Heart left ventricle (tissue), 16 donors: ENCODE measurements around the gene POLD4. TPM values are rescaled to one million over a fixed set of nuclear protein-coding genes. Genes with fewer than 3 reads are reported as not detected.

Experiments used
- ATAC-seq, 4 donors: fragments of 200-7000 bp; cut with Tn5 transposase; one replicate each; pipeline ENCODE4 v1.9.1; 2020 to 2022; ENCODE audit warnings: moderate library complexity in 4 of 4, mild to moderate bottlenecking in 3 of 4, moderate number of reproducible peaks in 1 of 4
- DNase-seq, 5 donors: peaks; one replicate each; pipeline ENCODE4 v3.0.0-alpha.2; 2020
- H3K27ac ChIP-seq, 12 donors: fragments of 200-600 bp; sonication (generic) in 4 of 12; one replicate each; pipeline versions ENCODE4 v1.5.0 to v1.8.0; 2016 to 2022; ENCODE audit warnings: mild to moderate bottlenecking in 2 of 12
- H3K27me3 ChIP-seq, 9 donors: fragments of 200-600 bp; sonication (generic) in 2 of 9; one replicate each; pipeline versions ENCODE4 v1.5.1 to v1.8.0; 2016 to 2022; ENCODE audit warnings: mild to moderate bottlenecking in 3 of 9
- H3K36me3 ChIP-seq, 9 donors: fragments of 200-600 bp; sonication (generic) in 2 of 9; one replicate each; pipeline versions ENCODE4 v1.5.0 to v1.8.0; 2018 to 2022; ENCODE audit warnings: mild to moderate bottlenecking in 2 of 9
- H3K4me1 ChIP-seq, 12 donors: fragments of 200-600 bp; sonication (generic) in 4 of 12; one replicate each; pipeline versions ENCODE4 v1.5.0 to v1.8.0; 2016 to 2022; ENCODE audit warnings: mild to moderate bottlenecking in 3 of 12
- H3K4me3 ChIP-seq, 12 donors: fragments of 200-600 bp; sonication (generic) in 4 of 12; one replicate each; pipeline versions ENCODE4 v1.5.0 to v1.8.0; 2017 to 2022; ENCODE audit warnings: mild to moderate bottlenecking in 9 of 12, moderate library complexity in 4 of 12
- H3K9me3 ChIP-seq, 12 donors: fragments of 200-600 bp; sonication (generic) in 4 of 12; one replicate each; pipeline versions ENCODE4 v1.5.0 to v1.8.0; 2016 to 2022; ENCODE audit warnings: mild to moderate bottlenecking in 1 of 12
- CTCF ChIP-seq, 12 donors: fragments of 200-600 bp; sonication (generic) in 4 of 12; IDR thresholded peaks; one replicate each; pipeline versions ENCODE4 v1.5.0 to v1.8.0; 2018 to 2022; ENCODE audit warnings: antibody characterized with exemption in 12 of 12, mild to moderate bottlenecking in 5 of 12
- POLR2A ChIP-seq, 2 donors: fragments of 450-650 bp; IDR thresholded peaks; one replicate each; pipeline ENCODE4 v1.6.1; 2017; ENCODE audit warnings: antibody characterized with exemption in 2 of 2, mild to moderate bottlenecking in 2 of 2, moderate library complexity in 2 of 2
- WGBS, 4 donors: extraction: QIAGEN DNeasy Blood & Tissue Kit in 2 of 4; methylation state at CpG; one replicate each; pipeline versions ENCODE4 v1.1.5 to v1.1.7; 2013 to 2018; 5-methylcytosine and 5-hydroxymethylcytosine counted together
- intact Hi-C, 10 donors: fragments of 100-400 bp; cut with DNase I; formaldehyde crosslinking; loops; one replicate each; pipeline versions ENCODE4 v1.11.1 to v1.14.2; 2022
- polyA plus RNA-seq, 2 donors: library from polyadenylated mRNA; stranded (reverse); fragments of 200-250 nt; gene quantifications; one replicate each; pipeline ENCODE4 v1.2.3, GENCODE V29; 2013
- total RNA-seq, 9 donors: library from RNA; depleted of rRNA in 2 of 9; stranded (reverse); fragments of >200 nt in 2 of 9; fragmentation: NEBNext Ultra II Directional in 3 of 9; extraction: Animal tissue kit (Norgen Biotek cat#: 25700) in 3 of 9; gene quantifications; one replicate each; pipeline versions ENCODE4 v1.1.0 to v1.2.4, GENCODE V29; 2016 to 2023
- donor health status: ischemic (EF 13 %, LVEDD 7.1; RV severe dilation, severe dysfunction).
- donor health status: healthy with polysubstance abuse.
- donor health status: DM: no; HTN: yes; CAD: no.
- donor health status: DM: no; HTN: no; CAD: no.
- donor health status: ischemic (EF 25% LVEDD 6.9; RV normal size, moderate dysfunction).
- donor health status: ischemic (EF 25% LVEDD 5.7; RV mildly dilated, moderate dysfunction).
- donor health status: healthy.
- donor health status: DM: yes; HTN: yes; CAD: no.
- donor health status: ischemic (EF 35%, LVEDD 5.7; RV mildly dilated, moderate dysfunction).
- donor health status: nonischemic (EF 11% LVEDD 7.7; RV severe dilation, severe dysfunction).
- donor health status: DM: yes; HTN: yes; CAD: no.
- donor health status: PGD.
- donor health status: ischemic (EF 29% LVEDD 5.4; RV normal size, mild dysfunction).
- donor health status: nonischemic (EF 23%, LVEDD 6.1; RV moderate dilation, normal function).

Gene POLD4
- total and polyA plus RNA-seq, 11 donors, result 36.0 to 164 (median 59.1) TPM

- no peak overlapping the region for H3K4me3 ChIP-seq
- DNase-seq, result peak in 1 of 5 donors; percentile 33
Observed at GRCh38 chr11:67355023-67355793, 1.9 kb upstream of the POLD4 start.

DNA sequence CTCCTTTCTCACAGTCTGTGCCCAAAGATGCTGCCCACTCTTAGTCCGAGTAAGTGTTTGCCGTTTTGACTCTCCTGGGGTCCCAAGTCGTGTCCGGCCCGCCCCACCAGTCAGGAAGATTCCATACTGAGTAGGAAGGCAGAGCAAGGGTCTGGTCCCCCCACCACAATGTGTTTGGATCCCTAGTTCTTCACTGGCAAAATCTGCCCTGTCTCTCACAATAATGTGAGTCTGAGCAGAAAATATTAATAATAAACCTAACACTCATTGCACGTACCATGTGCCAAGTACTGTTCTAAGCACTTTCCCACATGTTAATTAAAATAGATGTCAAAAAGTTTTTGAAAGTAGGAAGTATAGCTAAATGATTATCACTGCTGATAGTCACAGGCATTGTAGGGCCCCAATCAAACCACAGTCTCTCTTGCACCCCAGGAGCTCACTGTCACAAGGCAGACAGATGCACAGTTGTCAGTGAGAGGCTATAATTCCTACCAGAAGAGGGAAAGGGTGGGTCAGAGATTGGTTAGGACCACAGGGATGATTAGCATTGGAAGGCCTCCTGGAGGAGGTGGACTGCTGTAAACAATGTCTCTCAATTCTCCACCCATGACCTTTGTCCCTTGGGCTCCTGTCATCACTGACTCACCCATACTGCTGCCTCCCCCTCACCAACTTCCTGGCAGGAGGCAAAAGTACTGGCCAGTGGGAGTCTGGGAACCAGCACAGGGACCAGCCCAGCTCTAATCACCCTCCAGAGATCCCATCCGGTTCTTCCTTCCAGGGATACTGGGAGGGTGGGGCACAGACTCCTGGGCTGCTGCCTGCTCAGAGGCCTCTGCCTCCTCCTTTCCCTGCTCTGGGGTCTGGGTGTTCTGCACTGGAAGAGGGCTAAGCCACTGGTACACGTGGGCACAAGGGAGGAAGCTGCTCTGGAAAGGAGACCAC is 1.0 kb upstream of the POLD4 start:
- Histone ChIP-seq H3K9me3 (no peaks in the 10 kb centered on the region), H3K4me3 (peak overlapping the region; percentile 49 to 97 (median 74)), H3K36me3 (no peaks in the 10 kb centered on the region), H3K27me3 (no peaks in the 10 kb centered on the region), H3K4me1 (peaks cover 8 to 78% (median 62%) of the 10 kb centered on the region in 12 donors), H3K27ac (peak overlapping the region; percentile 92 to 100 (median 99))
- DNase-seq (peak; percentile 69 to 91 (median 75)), ATAC-seq (peak; percentile 10 to 52 (median 50))
- intact Hi-C loops, result loop anchor here in 3 of 10 donors (2.0 kb wide), 1 partner anchor 152 kb away; no protein-coding TSS in a partner anchor
- peak in 3 of 12 donors; percentile 6 to 17 (median 8) for TF ChIP-seq CTCF (IDR thresholded peaks at IDR 0.05)
- TF ChIP-seq POLR2A (IDR thresholded peaks at IDR 0.05), result peak in 1 of 2 donors; percentile 36
- 14 to 30% (median 17%) methylated on average over 7 to 8 of the region's 8 CpGs for WGBS, 4 donors

More at GRCh38 chr11:67355023-67355793, 1.9 kb upstream of the POLD4 start:
- TF ChIP-seq CTCF (IDR thresholded peaks at IDR 0.05) (no peak), POLR2A (IDR thresholded peaks at IDR 0.05) (no peak)
- H3K36me3 ChIP-seq, result no peaks in the 10 kb centered on the region
- intact Hi-C loops, result loop anchor here in 3 of 10 donors (2.0 kb wide), 1 partner anchor 152 kb away; no protein-coding TSS in a partner anchor
- peaks cover 8 to 71% (median 58%) of the 10 kb centered on the region in 12 donors for H3K4me1 ChIP-seq
- no peaks in the 10 kb centered on the region for H3K9me3 ChIP-seq
- no peak for ATAC-seq
- 69 to 81% (median 76%) methylated on average over 9 to 11 of the region's 11 CpGs for WGBS, 4 donors
- no peaks in the 10 kb centered on the region for H3K27me3 ChIP-seq
- H3K27ac ChIP-seq, result peak overlapping the region; percentile 44 to 100 (median 99)

- DNase-seq (peak; percentile 50 to 79 (median 70)), ATAC-seq (peak; percentile 0 to 23 (median 10))
- WGBS, 4 donors, result 7 to 11% (median 10%) methylated on average over 24 to 25 of the region's 25 CpGs
- Histone ChIP-seq H3K4me1 (peaks cover 8 to 79% (median 62%) of the 10 kb centered on the region in 12 donors), H3K4me3 (peak overlapping the region; percentile 49 to 97 (median 74)), H3K27me3 (no peaks in the 10 kb centered on the region), H3K9me3 (no peaks in the 10 kb centered on the region), H3K36me3 (peaks cover 0 to 4% (median 0%) of the 10 kb centered on the region in 9 donors), H3K27ac (peak overlapping the region; percentile 92 to 100 (median 99))
- intact Hi-C loops, result loop anchor here in 2 of 10 donors (2.0 kb wide), 2 partner anchors 152 to 156 kb away; partner anchors contain the start of genes CDK2AP2 (in 1 of the 2) and PITPNM1 (in 1 of the 2)
- TF ChIP-seq CTCF (IDR thresholded peaks at IDR 0.05) (no peak), POLR2A (IDR thresholded peaks at IDR 0.05) (no peak)
Observed at GRCh38 chr11:67352546-67353316, 615 bp downstream of the POLD4 start.
